ENCODE data around the gene POR.

GRCh38 chr7:75988568-75989499, 73.9 kb downstream of the POR start:
- no peak for TF ChIP-seq CTCF (IDR thresholded peaks at IDR 0.05)
- TF ChIP-seq REST (IDR thresholded peaks at IDR 0.05; ENCODE audit: insufficient read depth in 1 of 2, low read depth in 2 of 2, low read length in 1 of 2): no peak
- no peak for TF ChIP-seq POLR2AphosphoS5 (IDR thresholded peaks at IDR 0.05; ENCODE audit: low read depth, low read length)
- no peak for TF ChIP-seq TCF7L2 (IDR thresholded peaks at IDR 0.05; ENCODE audit: low read depth, low read length)

All from Panc1 (cell line).